ENCODE data around the gene SYNGR3. TPM values are rescaled to one million over a fixed set of nuclear protein-coding genes. Genes with fewer than 3 reads are reported as not detected.

Gene SYNGR3
- total and polyA plus RNA-seq, 2 of the 13 experiments (the other 11 are each of a cell fraction or from before 2014, with no cell fraction given), result 0.97 to 5.7 TPM

DNA sequence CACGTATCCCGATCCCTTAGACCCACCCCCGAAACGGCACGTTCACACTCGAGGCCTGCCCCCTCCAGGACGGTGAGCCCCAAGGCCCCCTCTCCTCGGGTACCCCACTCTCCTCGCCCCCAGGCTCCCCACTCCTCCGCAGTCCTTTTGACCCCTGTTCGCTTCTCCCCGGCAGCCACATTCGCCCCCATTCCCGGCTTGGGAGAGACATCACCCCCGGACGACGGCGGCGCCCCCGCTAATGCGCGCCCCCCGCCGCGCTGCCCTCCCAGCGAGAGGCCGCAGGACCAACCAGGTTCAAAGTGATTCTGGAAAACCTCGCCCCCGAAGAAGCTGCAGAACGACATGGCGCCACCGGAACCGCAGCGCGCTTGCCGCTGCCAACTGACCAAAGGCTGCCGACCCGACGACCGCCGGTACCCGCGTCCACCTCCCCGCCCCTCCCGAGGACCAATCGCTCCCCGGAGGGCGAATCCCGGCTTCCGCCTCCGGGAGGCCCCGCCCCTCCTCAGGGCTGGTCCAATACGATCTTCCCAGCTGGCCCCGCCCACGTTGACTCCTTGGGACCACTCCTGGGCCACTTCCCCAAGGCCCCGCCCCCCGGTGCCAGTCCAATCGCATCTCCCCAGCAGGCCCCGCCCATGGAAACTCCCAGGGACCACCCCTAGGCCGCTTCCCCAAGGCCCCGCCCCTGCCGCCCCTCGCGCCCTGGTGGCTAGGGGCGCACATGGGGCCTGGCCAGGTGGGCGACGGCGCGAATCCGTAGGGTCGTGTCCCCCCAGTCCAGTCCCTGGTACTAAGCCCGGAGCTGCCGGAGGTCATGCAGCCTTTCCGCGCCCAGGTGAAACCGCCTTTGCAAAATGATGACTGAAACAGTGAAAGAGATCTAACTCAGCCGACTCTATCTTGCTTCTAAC lies 46.7 kb upstream of the SYNGR3 start, which contains the start of gene MSRB1 (continued):
- TF ChIP-seq, protein P1, sequence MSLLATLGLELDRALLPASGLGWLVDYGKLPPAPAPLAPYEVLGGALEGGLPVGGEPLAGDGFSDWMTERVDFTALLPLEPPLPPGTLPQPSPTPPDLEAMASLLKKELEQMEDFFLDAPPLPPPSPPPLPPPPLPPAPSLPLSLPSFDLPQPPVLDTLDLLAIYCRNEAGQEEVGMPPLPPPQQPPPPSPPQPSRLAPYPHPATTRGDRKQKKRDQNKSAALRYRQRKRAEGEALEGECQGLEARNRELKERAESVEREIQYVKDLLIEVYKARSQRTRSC (CRISPR knock-in tag; IDR thresholded peaks at IDR 0.05; ENCODE audit: low read depth), result no peak
- TF ChIP-seq ZNF121 (CRISPR knock-in tag; IDR thresholded peaks at IDR 0.05) (no peak), ZNF577 (CRISPR knock-in tag; IDR thresholded peaks at IDR 0.05; ENCODE audit: borderline replicate concordance, low read depth) (no peak), BORCS8-MEF2B (CRISPR knock-in tag; IDR thresholded peaks at IDR 0.05) (peak; percentile 62), POLR2AphosphoS5 (IDR thresholded peaks at IDR 0.05; ENCODE audit: low read depth, low read length) (peak; percentile 94), ZNF776 (CRISPR knock-in tag; IDR thresholded peaks at IDR 0.05) (0 out of 2 replicates have a peak, but pooled peaks have one; percentile 65), RORA (CRISPR knock-in tag; IDR thresholded peaks at IDR 0.05) (no peak), FOXC1 (CRISPR knock-in tag; IDR thresholded peaks at IDR 0.05; ENCODE audit: borderline replicate concordance) (peak; percentile 66), ZNF30 (CRISPR knock-in tag; IDR thresholded peaks at IDR 0.05) (no peak), ZNF570 (CRISPR knock-in tag; IDR thresholded peaks at IDR 0.05; ENCODE audit: borderline replicate concordance) (no peak), ZNF263 (CRISPR knock-in tag; IDR thresholded peaks at IDR 0.05) (peak; percentile 22), ZNF101 (CRISPR knock-in tag; IDR thresholded peaks at IDR 0.05; ENCODE audit: borderline replicate concordance, low read depth) (no peak), KMT2A (CRISPR knock-in tag; IDR thresholded peaks at IDR 0.05) (peak; percentile 53; the same call in 1 of the 2 replicates), ZKSCAN8 (CRISPR knock-in tag; IDR thresholded peaks at IDR 0.05; ENCODE audit: borderline replicate concordance) (no peak), ZNF292 (CRISPR knock-in tag; IDR thresholded peaks at IDR 0.05; ENCODE audit: borderline replicate concordance, low read depth) (0 out of 2 replicates have a peak, but pooled peaks have one; percentile 15), MED1 (CRISPR knock-in tag; IDR thresholded peaks at IDR 0.05) (0 out of 2 replicates have a peak, but pooled peaks have one; percentile 45), YEATS4 (CRISPR knock-in tag; IDR thresholded peaks at IDR 0.05; ENCODE audit: borderline replicate concordance) (peak; percentile 75; the same call in 1 of the 2 replicates), NFYC (CRISPR knock-in tag; IDR thresholded peaks at IDR 0.05) (peak; percentile 84), ZBTB3 (CRISPR knock-in tag; IDR thresholded peaks at IDR 0.05; ENCODE audit: borderline replicate concordance, low read depth) (no peak), TCF7 (IDR thresholded peaks at IDR 0.05; ENCODE audit: low read depth) (peak; percentile 30; the same call in 1 of the 2 replicates), HIVEP1 (CRISPR knock-in tag; IDR thresholded peaks at IDR 0.05) (peak; percentile 86), SCMH1 (CRISPR knock-in tag; IDR thresholded peaks at IDR 0.05; ENCODE audit: borderline replicate concordance) (no peak), MATR3 (CRISPR knock-in tag; IDR thresholded peaks at IDR 0.05) (no peak)
- TF ChIP-seq, protein P2, sequence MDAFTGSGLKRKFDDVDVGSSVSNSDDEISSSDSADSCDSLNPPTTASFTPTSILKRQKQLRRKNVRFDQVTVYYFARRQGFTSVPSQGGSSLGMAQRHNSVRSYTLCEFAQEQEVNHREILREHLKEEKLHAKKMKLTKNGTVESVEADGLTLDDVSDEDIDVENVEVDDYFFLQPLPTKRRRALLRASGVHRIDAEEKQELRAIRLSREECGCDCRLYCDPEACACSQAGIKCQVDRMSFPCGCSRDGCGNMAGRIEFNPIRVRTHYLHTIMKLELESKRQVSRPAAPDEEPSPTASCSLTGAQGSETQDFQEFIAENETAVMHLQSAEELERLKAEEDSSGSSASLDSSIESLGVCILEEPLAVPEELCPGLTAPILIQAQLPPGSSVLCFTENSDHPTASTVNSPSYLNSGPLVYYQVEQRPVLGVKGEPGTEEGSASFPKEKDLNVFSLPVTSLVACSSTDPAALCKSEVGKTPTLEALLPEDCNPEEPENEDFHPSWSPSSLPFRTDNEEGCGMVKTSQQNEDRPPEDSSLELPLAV (CRISPR knock-in tag; conservative IDR thresholded peaks at IDR 0.05; ENCODE audit: low read depth), result no peak
- TF ChIP-seq, protein P3, sequence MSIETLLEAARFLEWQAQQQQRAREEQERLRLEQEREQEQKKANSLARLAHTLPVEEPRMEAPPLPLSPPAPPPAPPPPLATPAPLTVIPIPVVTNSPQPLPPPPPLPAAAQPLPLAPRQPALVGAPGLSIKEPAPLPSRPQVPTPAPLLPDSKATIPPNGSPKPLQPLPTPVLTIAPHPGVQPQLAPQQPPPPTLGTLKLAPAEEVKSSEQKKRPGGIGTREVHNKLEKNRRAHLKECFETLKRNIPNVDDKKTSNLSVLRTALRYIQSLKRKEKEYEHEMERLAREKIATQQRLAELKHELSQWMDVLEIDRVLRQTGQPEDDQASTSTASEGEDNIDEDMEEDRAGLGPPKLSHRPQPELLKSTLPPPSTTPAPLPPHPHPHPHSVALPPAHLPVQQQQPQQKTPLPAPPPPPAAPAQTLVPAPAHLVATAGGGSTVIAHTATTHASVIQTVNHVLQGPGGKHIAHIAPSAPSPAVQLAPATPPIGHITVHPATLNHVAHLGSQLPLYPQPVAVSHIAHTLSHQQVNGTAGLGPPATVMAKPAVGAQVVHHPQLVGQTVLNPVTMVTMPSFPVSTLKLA (IDR thresholded peaks at IDR 0.05), result peak; percentile 20; the same call in 1 of the 2 replicates
- TF ChIP-seq, protein P4, sequence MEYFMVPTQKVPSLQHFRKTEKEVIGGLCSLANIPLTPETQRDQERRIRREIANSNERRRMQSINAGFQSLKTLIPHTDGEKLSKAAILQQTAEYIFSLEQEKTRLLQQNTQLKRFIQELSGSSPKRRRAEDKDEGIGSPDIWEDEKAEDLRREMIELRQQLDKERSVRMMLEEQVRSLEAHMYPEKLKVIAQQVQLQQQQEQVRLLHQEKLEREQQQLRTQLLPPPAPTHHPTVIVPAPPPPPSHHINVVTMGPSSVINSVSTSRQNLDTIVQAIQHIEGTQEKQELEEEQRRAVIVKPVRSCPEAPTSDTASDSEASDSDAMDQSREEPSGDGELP (IDR thresholded peaks at IDR 0.05; ENCODE audit: borderline replicate concordance, low read depth), result no peak

Measured in HepG2 (cell line).